Ectodermal cell (in vitro differentiated cells): ENCODE data around the gene CKAP5.

Source experiments
- H3K27ac ChIP-seq: 2 replicates; pipeline ENCODE4 v1.7.0; 2013; ENCODE audit warnings: mild to moderate bottlenecking, low read depth, low read length; ENCODE audit not compliant: insufficient read depth, poor library complexity, severe bottlenecking
- H3K27me3 ChIP-seq: 2 replicates; pipeline ENCODE4 v1.7.0; 2013; ENCODE audit warnings: mild to moderate bottlenecking, low read length; ENCODE audit not compliant: insufficient read depth, control insufficient read depth, poor library complexity, severe bottlenecking
- H3K36me3 ChIP-seq: one replicate; pipeline ENCODE4 v1.7.0; 2013; ENCODE audit warnings: low read length; ENCODE audit not compliant: control insufficient read depth, insufficient read depth
- H3K4me1 ChIP-seq: one replicate; pipeline ENCODE4 v1.7.0; 2013; ENCODE audit warnings: low read length; ENCODE audit not compliant: control insufficient read depth, insufficient read depth
- H3K4me3 ChIP-seq: 2 replicates; pipeline ENCODE4 v1.7.0; 2013; ENCODE audit warnings: low read depth, low read length, control low read depth; ENCODE audit not compliant: insufficient read depth
- H3K9me3 ChIP-seq: 2 replicates; pipeline ENCODE4 v1.7.0; 2013; ENCODE audit warnings: mild to moderate bottlenecking, low read length, moderate library complexity; ENCODE audit not compliant: control insufficient read depth
- WGBS, 2 experiments: methylation state at CpG; one replicate each; pipeline ENCODE4 v1.1.7; 2013; ENCODE audit warnings: missing lambda C conversion rate in 2 of 2; 5-methylcytosine and 5-hydroxymethylcytosine counted together

The CKAP5 gene

DNA sequence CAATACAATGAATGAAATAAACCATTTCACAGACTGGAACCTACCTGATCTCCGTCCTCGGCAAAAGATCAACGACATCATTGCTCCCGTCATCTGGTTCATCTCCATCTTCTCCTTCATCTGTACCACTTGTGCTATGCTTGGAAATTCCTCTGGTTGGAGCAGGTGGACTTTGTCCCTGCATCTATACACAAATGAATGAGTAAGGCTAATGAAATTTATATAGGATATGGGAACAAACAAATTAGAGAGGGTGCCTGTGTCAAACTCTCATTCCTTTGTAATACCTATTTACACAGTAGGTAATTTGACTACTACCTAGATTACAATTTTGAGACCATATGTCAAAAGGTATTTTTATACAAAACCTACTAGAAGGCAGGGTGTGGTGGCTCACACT, 67.7 kb downstream of the CKAP5 start:
- Histone ChIP-seq H3K27me3 (no peaks in the 10 kb centered on the region), H3K36me3 (peaks cover 57% of the 10 kb centered on the region), H3K4me1 (no peaks in the 10 kb centered on the region), H3K4me3 (no peak overlapping the region), H3K9me3 (no peaks in the 10 kb centered on the region), H3K27ac (no peak overlapping the region)
- 96 to 97% methylated on average over 4 of the region's 4 CpGs for WGBS, 2 experiments

DNA sequence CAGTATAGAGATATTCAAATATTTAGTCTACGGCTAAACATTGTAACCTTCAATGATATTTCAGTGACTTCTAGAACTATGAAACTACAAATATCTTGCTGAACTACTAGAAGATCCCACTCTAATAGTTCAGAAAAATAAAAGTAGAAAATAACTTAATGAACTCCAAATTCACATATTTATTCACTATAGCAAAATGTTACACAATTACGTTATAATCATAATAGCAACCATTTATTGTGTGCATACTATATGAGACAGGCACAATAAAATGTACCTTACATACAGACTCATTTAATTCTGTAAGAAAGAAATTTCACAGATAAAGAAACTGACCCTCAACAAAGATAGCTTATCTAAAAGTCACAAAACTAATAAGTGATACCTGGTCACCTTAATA, 69.2 kb downstream of the CKAP5 start:
- H3K36me3 ChIP-seq, result peaks cover 46% of the 10 kb centered on the region

DNA sequence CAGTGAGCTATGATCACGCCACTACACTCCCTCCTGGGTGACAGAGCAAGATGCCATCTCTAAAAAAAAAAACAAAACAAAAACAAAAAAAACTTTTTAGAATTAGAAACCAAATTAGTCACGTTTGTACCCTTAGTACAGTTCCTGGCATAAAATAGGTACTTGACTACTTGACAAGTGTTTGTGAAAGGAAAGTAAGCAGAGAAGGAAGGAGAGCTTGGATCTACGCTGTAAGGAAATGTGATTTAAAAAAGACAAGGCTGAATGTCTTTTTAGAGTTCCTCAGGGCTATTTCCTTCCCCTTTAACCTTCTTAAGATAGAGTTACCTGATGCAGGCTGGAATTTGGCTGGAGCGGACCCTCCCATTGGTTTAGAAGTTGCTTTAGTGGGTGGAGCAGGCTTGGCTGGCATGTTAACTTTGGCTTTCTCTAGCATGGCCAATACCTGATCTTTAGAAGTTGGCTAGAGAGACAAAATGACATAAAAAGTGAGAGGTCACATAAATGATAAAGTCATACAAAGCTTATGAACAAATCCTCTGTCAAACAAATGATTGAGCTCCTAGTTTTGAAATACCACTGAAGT, 76.4 kb downstream of the CKAP5 start:
- H3K36me3 ChIP-seq, result peaks cover 39% of the 10 kb centered on the region
- H3K4me3 ChIP-seq, result no peak overlapping the region
- H3K9me3 ChIP-seq, result no peaks in the 10 kb centered on the region
- H3K4me1 ChIP-seq, result no peaks in the 10 kb centered on the region
- 96 to 98% methylated on average over 4 of the region's 4 CpGs for WGBS, 2 experiments
- no peaks in the 10 kb centered on the region for H3K27me3 ChIP-seq
- H3K27ac ChIP-seq, result no peak overlapping the region

More for the DNA sequence above, 69.2 kb downstream of the CKAP5 start:
- Histone ChIP-seq H3K4me3 (no peak overlapping the region), H3K4me1 (no peaks in the 10 kb centered on the region), H3K27ac (no peak overlapping the region), H3K27me3 (no peaks in the 10 kb centered on the region), H3K9me3 (no peaks in the 10 kb centered on the region)
- WGBS, 2 experiments, result 67 to 100% methylated on average over 1 of the region's 2 CpGs

DNA sequence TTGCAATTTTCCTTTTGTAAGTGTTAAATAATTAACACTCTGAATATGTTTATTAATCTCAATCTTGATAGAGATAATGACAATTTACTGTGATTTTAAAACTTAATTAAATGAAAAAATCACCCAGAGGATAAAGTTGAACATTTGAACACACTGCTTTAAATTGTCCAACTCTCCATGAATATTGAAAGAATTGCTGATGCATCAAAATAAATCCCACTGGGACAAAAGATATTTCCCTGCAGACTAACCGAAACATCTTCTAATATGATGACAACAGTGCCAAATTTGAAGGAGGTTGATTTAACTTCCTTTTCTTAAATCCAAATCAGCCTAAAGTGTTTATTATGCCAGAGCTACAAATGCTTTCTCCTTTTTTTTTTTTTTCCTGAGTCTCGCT, 79.4 kb downstream of the CKAP5 start:
- Histone ChIP-seq H3K4me3 (no peak overlapping the region), H3K27ac (no peak overlapping the region), H3K36me3 (peaks cover 64% of the 10 kb centered on the region), H3K27me3 (no peaks in the 10 kb centered on the region), H3K4me1 (no peaks in the 10 kb centered on the region), H3K9me3 (no peaks in the 10 kb centered on the region)
- WGBS, 2 experiments, result 95 to 100% methylated on average over 2 of the region's 2 CpGs

DNA sequence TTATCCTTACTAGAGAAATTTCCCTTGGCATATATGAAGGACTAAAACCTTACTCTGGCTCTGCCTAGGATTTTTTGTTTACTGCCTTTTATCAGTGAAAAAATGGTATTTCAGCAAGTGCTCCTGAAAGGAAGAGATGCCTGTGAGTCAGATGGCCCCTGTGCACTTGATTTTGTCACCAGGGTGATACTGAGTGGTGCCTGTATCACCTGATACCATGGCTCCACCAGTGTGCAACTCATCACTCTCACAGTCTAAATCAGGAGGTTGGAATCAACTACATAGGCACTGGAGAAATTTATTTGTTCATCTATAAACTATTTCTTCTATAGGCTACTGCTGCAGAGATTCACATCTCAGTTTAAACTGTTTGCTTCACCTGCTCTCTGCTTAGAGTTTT, 83.8 kb downstream of the CKAP5 start:
- no peaks in the 10 kb centered on the region for H3K4me1 ChIP-seq
- no peaks in the 10 kb centered on the region for H3K27me3 ChIP-seq
- H3K36me3 ChIP-seq, result peaks cover 69% of the 10 kb centered on the region
- no peaks in the 10 kb centered on the region for H3K9me3 ChIP-seq
- no peak overlapping the region for H3K27ac ChIP-seq
- H3K4me3 ChIP-seq, result no peak overlapping the region

DNA sequence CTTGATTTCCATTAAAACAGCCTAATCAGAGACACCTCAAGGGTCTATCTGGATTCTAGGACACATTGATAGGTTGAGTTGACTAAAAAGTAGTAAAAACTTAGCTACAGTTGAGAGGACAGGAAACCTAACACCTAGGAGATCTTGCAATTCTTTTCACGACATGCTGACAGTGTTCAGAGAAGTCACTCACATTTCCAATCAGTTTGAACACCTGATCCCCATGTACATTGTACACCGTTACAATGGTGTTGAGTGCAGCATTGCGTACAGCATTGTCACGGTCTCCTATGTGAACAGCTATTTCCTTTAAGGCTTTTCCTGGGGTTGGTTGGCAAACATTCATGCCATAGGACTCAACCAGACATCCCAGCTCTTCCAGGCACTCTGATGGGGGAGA, 84.3 kb downstream of the CKAP5 start:
- Histone ChIP-seq H3K4me3 (no peak overlapping the region), H3K27ac (no peak overlapping the region), H3K4me1 (no peaks in the 10 kb centered on the region), H3K9me3 (no peaks in the 10 kb centered on the region), H3K36me3 (peaks cover 71% of the 10 kb centered on the region), H3K27me3 (no peaks in the 10 kb centered on the region)
- 95 to 98% methylated on average over 4 of the region's 4 CpGs for WGBS, 2 experiments

DNA sequence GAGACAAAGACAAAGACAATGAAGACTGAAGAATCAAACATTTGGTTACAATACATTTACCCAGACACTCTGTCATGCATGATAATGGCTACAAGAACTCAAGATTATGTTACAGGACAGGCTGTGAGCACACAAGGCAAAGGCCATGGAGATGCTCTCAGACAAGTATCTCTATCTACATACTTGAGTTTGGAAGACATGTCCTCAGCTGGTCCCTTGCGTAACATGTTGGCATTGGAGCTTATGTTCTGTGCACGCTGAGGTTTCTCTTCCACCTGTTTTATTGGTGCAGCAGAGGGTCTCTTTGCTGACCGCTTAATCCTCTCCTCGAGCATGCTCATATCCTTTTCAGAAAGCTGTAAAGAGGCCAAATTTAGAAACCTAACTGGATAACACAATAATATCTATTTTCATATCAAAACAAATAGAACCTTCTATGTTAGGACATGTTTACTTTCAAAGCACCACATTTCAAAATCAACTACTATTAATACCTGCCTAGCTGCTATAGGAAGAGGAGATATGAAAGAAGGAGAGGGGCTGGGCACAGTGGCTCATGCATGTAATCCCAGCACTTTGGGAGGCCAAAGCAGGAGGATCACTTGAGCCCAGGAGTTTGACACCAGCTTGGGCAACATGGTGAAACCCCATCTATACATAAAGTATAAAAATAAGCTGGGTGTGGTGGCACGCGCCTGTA, 85.5 kb downstream of the CKAP5 start:
- Histone ChIP-seq H3K4me1 (no peaks in the 10 kb centered on the region), H3K36me3 (peaks cover 81% of the 10 kb centered on the region), H3K4me3 (no peak overlapping the region), H3K27ac (no peak overlapping the region), H3K27me3 (no peaks in the 10 kb centered on the region), H3K9me3 (no peaks in the 10 kb centered on the region)
- WGBS, 2 experiments, result 94 to 96% methylated on average over 6 of the region's 6 CpGs

DNA sequence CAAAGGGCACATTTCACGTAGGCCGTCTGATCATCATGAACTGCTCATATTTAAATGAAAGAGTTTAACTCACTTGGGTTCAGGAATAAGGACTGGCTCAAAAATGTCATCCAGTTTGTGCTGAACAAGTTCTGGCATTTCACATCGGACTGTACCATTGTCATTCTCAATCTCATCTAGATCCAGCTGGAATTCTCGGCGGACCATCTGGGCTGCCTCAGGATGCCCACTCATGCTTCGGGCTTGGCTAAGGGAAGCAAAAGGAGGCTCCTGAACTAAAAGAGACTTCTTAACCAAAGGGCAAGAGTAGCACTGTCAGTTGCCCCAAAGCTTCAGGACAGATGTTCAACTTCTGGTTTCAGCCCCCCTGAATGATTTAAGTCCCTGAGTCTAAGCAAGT, 86.9 kb downstream of the CKAP5 start:
- H3K4me3 ChIP-seq, result no peak overlapping the region
- H3K4me1 ChIP-seq, result no peaks in the 10 kb centered on the region
- H3K36me3 ChIP-seq, result peaks cover 80% of the 10 kb centered on the region
- H3K27ac ChIP-seq, result no peak overlapping the region
- H3K27me3 ChIP-seq, result no peaks in the 10 kb centered on the region
- WGBS, 2 experiments, result 94 to 95% methylated on average over 6 of the region's 6 CpGs
- no peaks in the 10 kb centered on the region for H3K9me3 ChIP-seq

DNA sequence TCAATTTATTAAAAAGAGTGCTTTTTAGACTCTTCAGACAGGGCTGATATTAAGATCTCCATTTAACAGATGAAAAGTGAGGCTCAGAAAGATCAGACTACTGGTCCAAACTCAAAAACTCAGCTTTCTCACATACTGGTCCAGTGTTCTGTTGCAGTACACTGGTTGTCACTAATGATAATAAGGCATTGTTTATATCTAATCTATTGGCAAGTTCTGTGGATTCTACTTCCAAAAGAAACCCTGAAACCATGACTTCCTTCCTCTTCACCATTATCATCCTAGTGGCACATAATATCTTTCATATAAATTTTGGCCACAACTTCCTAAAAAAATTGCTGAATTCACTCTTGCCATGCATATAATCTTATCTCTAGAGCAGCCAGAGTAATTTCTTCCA, 90.1 kb downstream of the CKAP5 start:
- Histone ChIP-seq H3K4me1 (no peaks in the 10 kb centered on the region), H3K27me3 (no peaks in the 10 kb centered on the region), H3K36me3 (peaks cover 77% of the 10 kb centered on the region), H3K4me3 (no peak overlapping the region), H3K9me3 (no peaks in the 10 kb centered on the region), H3K27ac (no peak overlapping the region)

DNA sequence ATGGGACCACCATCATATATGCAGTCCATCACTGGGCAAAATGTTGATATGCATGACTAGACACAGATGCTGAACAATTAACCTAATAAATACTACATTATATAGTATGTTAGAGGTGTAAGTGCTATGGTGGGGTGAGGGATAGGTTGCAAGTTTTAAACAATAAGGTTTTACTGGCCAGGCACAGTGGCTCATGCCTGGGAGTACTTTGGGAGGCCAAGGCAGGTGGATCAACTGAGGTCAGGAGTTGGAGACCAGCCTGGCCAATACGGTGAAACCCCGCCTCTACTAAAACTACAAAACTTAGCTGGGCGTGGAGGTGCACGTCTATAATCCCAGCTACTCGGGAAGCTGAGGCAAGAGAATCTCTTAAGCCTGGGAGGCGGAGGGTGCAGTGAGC, 98.9 kb downstream of the CKAP5 start:
- no peak overlapping the region for H3K27ac ChIP-seq
- H3K4me3 ChIP-seq, result no peak overlapping the region
- 93 to 97% methylated on average over 6 of the region's 6 CpGs for WGBS, 2 experiments
- no peaks in the 10 kb centered on the region for H3K9me3 ChIP-seq
- no peaks in the 10 kb centered on the region for H3K4me1 ChIP-seq
- peaks cover 93% of the 10 kb centered on the region for H3K36me3 ChIP-seq
- no peaks in the 10 kb centered on the region for H3K27me3 ChIP-seq
